GM19035 (cell line): ENCODE measurements around the gene LETM1.

Source experiments
- ATAC-seq: cut with Tn5 transposase; IDR thresholded peaks from one replicate; pipeline ENCODE4 v1.9.1; 2021; ENCODE audit not compliant: unreplicated experiment

LETM1 gene

DNA sequence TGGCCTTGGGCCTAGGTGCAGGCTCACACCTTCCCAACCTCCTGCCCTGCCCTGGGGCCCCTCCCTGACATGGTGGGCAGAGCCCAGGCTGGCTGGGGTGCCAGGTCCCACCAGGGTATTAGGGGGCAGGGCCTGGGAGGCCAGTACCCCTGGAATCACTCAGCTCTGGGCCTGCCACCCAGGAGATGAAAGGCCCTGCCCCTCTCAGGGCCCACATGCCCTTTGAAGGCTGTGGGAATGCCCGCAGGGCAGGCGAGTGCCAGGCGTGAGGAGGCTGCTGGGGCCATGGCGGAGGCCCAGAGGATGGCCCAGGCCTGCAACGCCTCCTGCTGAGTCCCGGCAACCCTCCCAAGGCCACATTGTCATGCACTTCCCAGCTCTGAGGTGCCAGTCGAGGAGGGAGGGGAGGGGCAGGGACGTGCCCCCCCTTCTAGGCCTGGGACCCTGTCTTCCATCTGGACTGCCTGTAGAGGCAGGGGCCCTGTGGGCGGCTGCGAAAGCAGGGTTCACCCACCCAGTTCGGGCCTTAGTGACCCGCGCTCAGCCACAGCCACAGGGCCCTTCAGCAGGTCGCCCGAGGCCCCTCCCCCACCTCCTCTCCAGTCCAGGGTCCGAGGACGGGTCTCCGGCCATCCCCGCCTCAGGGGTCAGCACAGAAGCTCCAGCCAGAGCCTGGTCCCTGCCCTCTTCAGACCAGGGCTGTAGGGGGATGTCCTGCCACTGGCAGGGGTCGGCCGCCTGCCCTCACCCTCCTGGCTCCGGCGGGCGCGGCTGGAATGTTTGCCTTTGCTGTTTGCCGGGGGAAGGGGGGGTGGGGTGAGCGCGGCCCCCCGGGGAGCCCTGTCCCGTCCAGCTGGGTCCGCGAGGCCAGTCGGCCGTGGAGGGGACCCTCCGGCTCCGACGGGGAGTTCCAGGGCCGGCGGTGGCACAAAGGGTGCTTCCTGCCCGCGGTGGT is 89.6 kb downstream of the LETM1 start:
- no peak for ATAC-seq

DNA sequence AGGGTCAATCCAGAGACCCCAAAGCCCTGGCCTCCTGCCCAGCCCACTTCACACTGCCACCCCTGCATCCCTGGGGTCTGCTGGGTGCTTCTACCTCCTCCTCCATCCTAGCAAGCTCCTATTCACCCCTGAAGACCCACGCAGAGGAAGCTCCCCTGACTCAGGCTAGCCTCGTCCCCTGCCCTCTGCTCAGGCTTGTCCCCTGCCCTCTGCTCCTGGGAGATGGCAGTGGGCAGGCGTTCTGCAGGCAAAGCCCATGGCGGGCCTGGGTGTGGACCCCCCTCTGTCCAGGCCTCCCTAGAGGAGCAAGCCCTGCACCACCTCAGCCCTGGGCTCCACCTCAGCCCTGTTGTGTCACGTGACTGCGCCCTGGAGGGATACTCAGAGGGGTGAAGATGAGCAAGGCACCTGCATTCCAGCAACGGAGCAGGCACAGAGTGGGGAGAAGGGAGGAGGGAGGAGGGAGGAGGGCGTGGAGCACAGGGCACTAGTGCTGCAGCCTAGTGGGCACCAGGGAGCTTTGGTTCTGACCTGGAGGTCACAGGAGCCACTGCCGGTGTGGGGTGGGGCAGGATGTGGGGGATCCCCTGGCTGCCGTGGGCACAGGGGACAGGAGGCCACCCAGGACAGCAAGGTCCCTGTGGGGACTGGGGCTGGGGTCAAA is 90.4 kb downstream of the LETM1 start:
- ATAC-seq: no peak

DNA sequence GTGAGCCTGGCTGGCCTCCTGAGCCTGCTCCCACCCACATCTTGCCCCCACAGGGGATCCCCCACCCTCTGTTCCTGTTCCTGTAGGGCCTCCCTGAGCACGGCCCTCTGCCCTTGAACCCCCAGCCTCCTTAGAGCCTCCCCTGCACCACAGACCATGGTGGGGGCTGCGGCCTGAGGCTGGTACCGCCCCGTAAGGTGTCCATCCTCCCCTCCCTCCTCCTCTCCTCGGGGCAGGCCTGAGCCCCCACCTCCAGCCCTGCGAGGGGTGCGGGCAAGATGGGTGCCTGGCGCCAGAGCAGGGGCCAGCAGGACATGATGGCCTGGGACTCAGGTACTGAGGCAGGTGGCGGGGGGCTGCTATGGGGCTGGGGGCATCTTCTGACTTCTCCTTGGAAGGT is 91.3 kb downstream of the LETM1 start:
- ATAC-seq: no peak

DNA sequence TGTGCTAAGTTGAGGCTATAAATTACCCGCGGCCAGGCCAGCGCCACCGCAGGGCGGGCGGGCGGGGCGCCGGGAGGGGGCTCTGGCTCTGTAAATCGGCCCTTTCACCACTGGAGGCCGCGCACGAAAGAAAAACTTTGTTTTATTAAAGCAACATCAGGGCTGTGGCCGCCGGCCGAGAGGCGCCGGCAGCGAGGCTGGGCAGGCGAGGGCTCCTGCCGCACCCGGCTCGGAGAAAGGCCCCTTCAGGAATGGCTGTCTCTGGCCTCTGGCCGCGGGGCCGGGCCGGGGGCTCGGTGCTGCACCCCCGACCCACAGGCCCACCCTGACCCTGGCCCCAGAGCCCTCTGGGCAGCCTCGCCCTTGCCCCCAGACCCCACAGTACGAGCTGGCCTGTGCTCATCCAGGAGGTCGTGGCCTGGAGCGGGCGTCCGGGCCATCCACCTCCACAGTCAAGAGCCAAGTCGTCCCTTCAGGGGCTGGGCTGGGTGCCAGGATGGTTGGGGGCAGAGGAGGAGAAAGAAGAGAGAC is 92.3 kb downstream of the LETM1 start:
- no peak for ATAC-seq

DNA sequence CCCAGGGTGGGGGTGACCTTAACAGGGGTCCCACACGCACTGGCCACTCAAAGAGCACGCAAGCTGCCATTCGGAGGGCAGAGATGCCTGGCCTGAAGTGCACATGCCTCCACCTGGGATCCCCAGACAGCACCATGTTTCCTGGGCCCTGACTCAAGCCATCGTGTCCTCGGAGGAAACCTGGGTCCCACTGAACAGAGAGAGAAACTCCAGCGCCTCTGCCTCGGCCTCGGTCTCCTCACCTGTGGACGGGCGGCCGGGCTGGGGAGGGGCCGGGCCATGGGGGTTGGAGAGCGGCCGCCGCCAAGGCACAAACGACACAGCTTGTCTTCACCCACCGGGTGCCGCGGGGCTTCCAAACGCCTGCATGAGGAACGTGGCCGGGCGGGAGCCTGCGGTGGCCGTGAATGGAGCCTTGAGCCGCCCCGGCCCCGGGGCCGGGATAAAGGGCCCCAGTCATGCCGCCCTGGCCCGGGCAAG is 92.8 kb downstream of the LETM1 start:
- ATAC-seq: no peak

DNA sequence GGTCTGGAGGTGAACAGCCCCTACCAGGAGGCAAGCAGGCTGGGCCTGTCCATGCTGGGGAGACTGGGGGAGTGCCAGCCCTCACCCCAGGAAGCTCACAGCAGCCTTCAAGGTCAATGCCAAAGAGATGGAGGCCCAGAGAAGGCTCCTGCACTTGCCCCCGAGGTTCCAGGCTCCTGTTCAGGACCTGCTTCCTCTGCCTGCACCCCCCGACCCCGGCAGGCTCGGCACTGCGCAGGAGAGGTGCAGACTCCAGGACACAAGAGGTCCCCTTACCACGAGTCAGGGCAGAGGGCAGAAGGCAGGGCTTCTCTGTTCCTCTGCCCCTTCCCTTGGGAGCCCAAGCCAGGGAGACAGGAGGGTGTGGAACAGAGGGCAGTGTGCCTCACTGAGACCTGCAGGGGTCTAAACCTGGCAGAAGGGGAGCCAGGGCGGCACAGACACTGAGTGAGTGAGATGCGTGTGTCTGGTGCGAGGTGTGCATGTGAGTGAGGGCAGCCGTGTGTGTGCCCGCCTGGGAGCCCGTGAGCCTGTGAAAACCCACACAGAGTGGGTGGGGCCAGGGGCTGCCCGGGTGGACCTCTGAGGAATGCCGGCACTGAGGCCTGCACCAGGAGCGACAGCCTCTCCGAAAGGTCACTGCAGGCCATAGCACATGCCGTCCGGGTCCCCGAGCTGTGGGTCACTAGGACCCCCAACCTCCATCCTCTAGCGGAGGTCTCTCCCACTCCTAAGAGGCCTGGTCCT is 93.5 kb downstream of the LETM1 start:
- no peak for ATAC-seq
